Testis (tissue), 3 donors: ENCODE measurements around the gene BMERB1. TPM values are rescaled to one million over a fixed set of nuclear protein-coding genes. Genes with fewer than 3 reads are reported as not detected.

Experiments
- DNase-seq: peaks from one replicate; pipeline ENCODE4 v3.0.0-alpha.2; 2019
- H3K27ac ChIP-seq, 2 donors: fragments of 200-600 bp; sonication (generic); one replicate each; pipeline ENCODE4 v1.5.1; 2019
- H3K27me3 ChIP-seq: fragments of 200-600 bp; sonication (generic); one replicate; pipeline ENCODE4 v1.5.1; 2019
- H3K36me3 ChIP-seq: fragments of 200-600 bp; sonication (generic); one replicate; pipeline ENCODE4 v1.5.1; 2017; ENCODE audit warnings: low read depth; ENCODE audit errors: missing control alignments
- H3K4me1 ChIP-seq: fragments of 200-600 bp; sonication (generic); one replicate; pipeline ENCODE4 v1.5.1; 2019
- H3K4me3 ChIP-seq, 2 donors: fragments of 200-600 bp; sonication (generic); one replicate each; pipeline ENCODE4 v1.5.1; 2017 to 2019
- H3K9me3 ChIP-seq: fragments of 200-600 bp; sonication (generic); one replicate; pipeline ENCODE4 v1.5.1; 2017
- CTCF ChIP-seq, 3 experiments: fragments of 450-650 bp in 2 of 3; fragments of 200-600 bp in 1 of 3; sonication (generic) in 1 of 3; IDR thresholded peaks; one replicate each; pipeline ENCODE4 v1.5.1; 2016 to 2019; ENCODE audit warnings: antibody characterized with exemption in 3 of 3, mild to moderate bottlenecking in 2 of 3, moderate library complexity in 1 of 3
- POLR2A ChIP-seq: fragments of 450-650 bp; IDR thresholded peaks from one replicate; pipeline ENCODE4 v1.6.1; 2017; ENCODE audit warnings: antibody characterized with exemption, mild to moderate bottlenecking, moderate library complexity
- WGBS, 2 donors: methylation state at CpG; one replicate each; pipeline ENCODE4 v1.1.5; 2018; 5-methylcytosine and 5-hydroxymethylcytosine counted together
- intact Hi-C: fragments of 100-400 bp; cut with DNase I; formaldehyde crosslinking; loops from one replicate; pipeline ENCODE4 v1.15.1; 2023; ENCODE audit warnings: low total_unique reads
- polyA plus RNA-seq: library from polyadenylated mRNA; stranded (reverse); fragments of 350-450 nt; fragmentation: Illumina TruSeq; extraction: RNeasy Lipid Tissue Mini Kit (QIAGEN cat#74804); gene quantifications from one replicate; pipeline ENCODE4 v1.2.3, GENCODE V29; 2014; ENCODE audit warnings: low read depth, low replicate concordance; ENCODE audit not compliant: insufficient read depth
- total RNA-seq, 2 donors: library from RNA; depleted of rRNA; stranded (reverse); fragments of >200 nt; gene quantifications; one replicate each; pipeline ENCODE4 v1.2.3, GENCODE V29; 2016

BMERB1 gene
- total and polyA plus RNA-seq, 3 donors from 2014 or later = 54.1 to 102 (median 63.1) TPM

GRCh38 chr16:15583526-15583925, 149.1 kb downstream of the BMERB1 start:
- Histone ChIP-seq H3K9me3 (no peaks in the 10 kb centered on the region), H3K36me3 (no peaks in the 10 kb centered on the region), H3K4me1 (no peaks in the 10 kb centered on the region), H3K27ac (no peak overlapping the region), H3K27me3 (no peaks in the 10 kb centered on the region), H3K4me3 (no peak overlapping the region)
- no peak for TF ChIP-seq CTCF (IDR thresholded peaks at IDR 0.05)
- TF ChIP-seq POLR2A = no peak
- DNase-seq = no peak
- 93 to 97% methylated on average over 4 of the region's 4 CpGs for WGBS, 2 donors
- intact Hi-C loops = no loop called here

- no peaks in the 10 kb centered on the region for H3K9me3 ChIP-seq
- DNase-seq = no peak
- intact Hi-C loops = no loop called here
- 91 to 98% methylated on average over 1 of the region's 1 CpG for WGBS, 2 donors
- H3K4me3 ChIP-seq = no peak overlapping the region
- H3K27ac ChIP-seq = no peak overlapping the region
- no peaks in the 10 kb centered on the region for H3K36me3 ChIP-seq
- TF ChIP-seq CTCF (IDR thresholded peaks at IDR 0.05) = no peak
- no peak for TF ChIP-seq POLR2A
- no peaks in the 10 kb centered on the region for H3K27me3 ChIP-seq
- H3K4me1 ChIP-seq = no peaks in the 10 kb centered on the region
Observed at GRCh38 chr16:15585956-15586355, 151.6 kb downstream of the BMERB1 start.

GRCh38 chr16:15586716-15587115, 152.3 kb downstream of the BMERB1 start:
- no peaks in the 10 kb centered on the region for H3K4me1 ChIP-seq
- no peak for DNase-seq
- 80 to 96% methylated on average over 2 to 12 of the region's 12 CpGs for WGBS, 2 donors
- intact Hi-C loops = no loop called here
- no peaks in the 10 kb centered on the region for H3K9me3 ChIP-seq
- TF ChIP-seq CTCF (IDR thresholded peaks at IDR 0.05) = no peak
- TF ChIP-seq POLR2A = no peak
- H3K4me3 ChIP-seq = no peak overlapping the region
- H3K27ac ChIP-seq = no peak overlapping the region
- no peaks in the 10 kb centered on the region for H3K27me3 ChIP-seq
- H3K36me3 ChIP-seq = no peaks in the 10 kb centered on the region

GRCh38 chr16:15587152-15587825, 152.9 kb downstream of the BMERB1 start:
- intact Hi-C loops = no loop called here
- Histone ChIP-seq H3K27me3 (no peaks in the 10 kb centered on the region), H3K4me3 (no peak overlapping the region), H3K27ac (no peak overlapping the region), H3K9me3 (no peaks in the 10 kb centered on the region), H3K4me1 (no peaks in the 10 kb centered on the region), H3K36me3 (no peaks in the 10 kb centered on the region)
- DNase-seq = no peak
- no peak for TF ChIP-seq POLR2A
- no peak for TF ChIP-seq CTCF (IDR thresholded peaks at IDR 0.05)
- 94 to 99% methylated on average over 15 to 17 of the region's 17 CpGs for WGBS, 2 donors

- intact Hi-C loops = no loop called here
- Histone ChIP-seq H3K9me3 (no peaks in the 10 kb centered on the region), H3K36me3 (no peaks in the 10 kb centered on the region), H3K4me3 (no peak overlapping the region), H3K27ac (no peak overlapping the region), H3K27me3 (no peaks in the 10 kb centered on the region), H3K4me1 (peaks cover under 1% of the 10 kb centered on the region)
- 82 to 85% methylated on average over 6 to 9 of the region's 9 CpGs for WGBS, 2 donors
- DNase-seq = no peak
- no peak for TF ChIP-seq POLR2A
- TF ChIP-seq CTCF (IDR thresholded peaks at IDR 0.05) = no peak
Observed at GRCh38 chr16:15592324-15592723, 157.9 kb downstream of the BMERB1 start.
